Ovary (tissue), 9 donors: ENCODE measurements around the gene GNG2. TPM values are rescaled to one million over a fixed set of nuclear protein-coding genes. Genes with fewer than 3 reads are reported as not detected.

ENCODE experiments used
- DNase-seq, 5 donors: peaks; one replicate each; pipeline ENCODE4 v3.0.0-alpha.2; 2019 to 2020
- H3K27ac ChIP-seq, 2 donors: fragments of 200-600 bp; one replicate each; pipeline versions ENCODE4 v1.5.1 to v1.8.0; 2019 to 2022
- H3K27me3 ChIP-seq: fragments of 200-600 bp; one replicate; pipeline ENCODE4 v1.8.0; 2022
- H3K36me3 ChIP-seq: fragments of 200-600 bp; sonication (generic); one replicate; pipeline ENCODE4 v1.5.1; 2019
- H3K4me1 ChIP-seq: one replicate; pipeline ENCODE4 v1.8.1; 2013; ENCODE audit warnings: mild to moderate bottlenecking, moderate library complexity; ENCODE audit not compliant: insufficient read depth
- H3K4me3 ChIP-seq: fragments of 200-600 bp; sonication (generic); one replicate; pipeline ENCODE4 v1.5.1; 2017
- H3K9me3 ChIP-seq, 2 donors: fragments of 200-600 bp in 1 of 2; sonication (generic) in 1 of 2; one replicate each; pipeline versions ENCODE4 v1.5.1 to v1.8.1; 2013 to 2019; ENCODE audit warnings: mild to moderate bottlenecking in 1 of 2, moderate library complexity in 1 of 2
- CTCF ChIP-seq, 3 donors: fragments of 450-650 bp in 2 of 3; fragments of 200-600 bp in 1 of 3; IDR thresholded peaks; one replicate each; pipeline versions ENCODE4 v1.5.1 to v1.8.0; 2016 to 2022; ENCODE audit warnings: antibody characterized with exemption in 3 of 3, mild to moderate bottlenecking in 1 of 3
- EP300 ChIP-seq: sonication (generic); formaldehyde crosslinking; IDR thresholded peaks from one replicate; pipeline ENCODE4 v1.6.1; 2017; ENCODE audit warnings: antibody characterized with exemption
- POLR2A ChIP-seq: fragments of 450-650 bp; IDR thresholded peaks from one replicate; pipeline ENCODE4 v1.6.1; 2017; ENCODE audit warnings: antibody characterized with exemption, mild to moderate bottlenecking, moderate library complexity
- WGBS, 3 donors: extraction: QIAGEN DNeasy Blood & Tissue Kit in 1 of 3; methylation state at CpG; one replicate each; pipeline versions ENCODE4 v1.1.5 to v1.1.7; 2013 to 2017; 5-methylcytosine and 5-hydroxymethylcytosine counted together
- intact Hi-C, 4 donors: fragments of 100-400 bp; cut with DNase I; formaldehyde crosslinking; loops; one replicate each; pipeline versions ENCODE4 v1.11.0 to v1.15.1; 2022 to 2023
- polyA plus RNA-seq, 2 donors: library from polyadenylated mRNA; stranded (reverse); fragments of 200-250 nt in 1 of 2; fragments of 350-450 nt in 1 of 2; fragmentation: Illumina TruSeq in 1 of 2; extraction: RNeasy Lipid Tissue Mini Kit (QIAGEN cat#74804) in 1 of 2; gene quantifications; one replicate each; pipeline ENCODE4 v1.2.3, GENCODE V29; 2013 to 2014
- total RNA-seq, 7 donors: library from RNA; depleted of rRNA in 2 of 7; stranded (reverse); fragments of >200 nt in 2 of 7; fragmentation: NEBNext Ultra II Directional in 3 of 7; extraction: Animal tissue kit (Norgen Biotek cat#: 25700) in 3 of 7; gene quantifications; one replicate each; pipeline versions ENCODE4 v1.1.0 to v1.2.4, GENCODE V29; 2016 to 2023
- donor health status: DM: no; HTN: no; CAD: no; lungs with moderate emphysema.
- donor health status: DM: no; HTN: no; CAD: no.
- donor health status: Bipolar disorder and iron deficiency.
- donor health status: DM: yes; HTN: yes; CAD: no.
- donor health status: DM: no; HTN: no; CAD: no.
- donor health status: DM: yes; HTN: yes; CAD: no.

Gene GNG2
- total and polyA plus RNA-seq, 9 donors, result 9.4 to 29.4 (median 11.4) TPM

- DNase-seq, result no peak
- Histone ChIP-seq H3K4me3 (no peak overlapping the region), H3K27me3 (no peaks in the 10 kb centered on the region), H3K27ac (no peak overlapping the region), H3K9me3 (no peaks in the 10 kb centered on the region), H3K4me1 (no peaks in the 10 kb centered on the region), H3K36me3 (no peaks in the 10 kb centered on the region)
- intact Hi-C loops, result no loop called here
- 69 to 90% (median 74%) methylated on average over 2 of the region's 2 CpGs for WGBS, 3 donors
- TF ChIP-seq EP300, result no peak
- TF ChIP-seq POLR2A, result no peak
- TF ChIP-seq CTCF (IDR thresholded peaks at IDR 0.05), result no peak
Measured at GRCh38 chr14:51954031-51954430, 93.6 kb downstream of the GNG2 start.

GRCh38 chr14:51954657-51955056, 94.2 kb downstream of the GNG2 start:
- WGBS, 3 donors, result 95 to 98% (median 97%) methylated on average over 3 of the region's 3 CpGs
- no peak overlapping the region for H3K27ac ChIP-seq
- no peaks in the 10 kb centered on the region for H3K27me3 ChIP-seq
- TF ChIP-seq EP300 (no peak), POLR2A (no peak), CTCF (IDR thresholded peaks at IDR 0.05) (no peak)
- no peak overlapping the region for H3K4me3 ChIP-seq
- intact Hi-C loops, result no loop called here
- DNase-seq, result no peak
- no peaks in the 10 kb centered on the region for H3K9me3 ChIP-seq
- no peaks in the 10 kb centered on the region for H3K4me1 ChIP-seq
- no peaks in the 10 kb centered on the region for H3K36me3 ChIP-seq

- no peak overlapping the region for H3K4me3 ChIP-seq
- no peak overlapping the region for H3K27ac ChIP-seq
- H3K4me1 ChIP-seq, result peaks cover 1% of the 10 kb centered on the region
- TF ChIP-seq CTCF (IDR thresholded peaks at IDR 0.05) (no peak), EP300 (no peak)
- no peaks in the 10 kb centered on the region for H3K36me3 ChIP-seq
- 41 to 48% (median 48%) methylated on average over 2 of the region's 2 CpGs for WGBS, 3 donors
- DNase-seq, result no peak
- H3K27me3 ChIP-seq, result no peaks in the 10 kb centered on the region
- H3K9me3 ChIP-seq, result no peaks in the 10 kb centered on the region
- intact Hi-C loops, result no loop called here
Measured at GRCh38 chr14:51957950-51958349, 97.5 kb downstream of the GNG2 start.

- Histone ChIP-seq H3K4me1 (peaks cover 1% of the 10 kb centered on the region), H3K27me3 (no peaks in the 10 kb centered on the region), H3K27ac (no peak overlapping the region), H3K4me3 (no peak overlapping the region), H3K36me3 (no peaks in the 10 kb centered on the region), H3K9me3 (no peaks in the 10 kb centered on the region)
- WGBS, 3 donors, result 98 to 100% (median 100%) methylated on average over 1 of the region's 1 CpG
- no peak for TF ChIP-seq POLR2A
- no peak for TF ChIP-seq CTCF (IDR thresholded peaks at IDR 0.05)
- TF ChIP-seq EP300, result no peak
- intact Hi-C loops, result no loop called here
- no peak for DNase-seq
Measured at GRCh38 chr14:51959928-51960327, 99.5 kb downstream of the GNG2 start.

- Histone ChIP-seq H3K36me3 (no peaks in the 10 kb centered on the region), H3K9me3 (no peaks in the 10 kb centered on the region), H3K27ac (no peak overlapping the region), H3K4me1 (peaks cover 1% of the 10 kb centered on the region), H3K4me3 (no peak overlapping the region), H3K27me3 (no peaks in the 10 kb centered on the region)
- intact Hi-C loops, result no loop called here
- DNase-seq, result no peak
- TF ChIP-seq POLR2A (no peak), EP300 (no peak), CTCF (IDR thresholded peaks at IDR 0.05) (no peak)
Measured at GRCh38 chr14:51960866-51961265, 100.5 kb downstream of the GNG2 start.
